ENCODE measurements around the gene SLC23A2.

SLC23A2 gene

DNA sequence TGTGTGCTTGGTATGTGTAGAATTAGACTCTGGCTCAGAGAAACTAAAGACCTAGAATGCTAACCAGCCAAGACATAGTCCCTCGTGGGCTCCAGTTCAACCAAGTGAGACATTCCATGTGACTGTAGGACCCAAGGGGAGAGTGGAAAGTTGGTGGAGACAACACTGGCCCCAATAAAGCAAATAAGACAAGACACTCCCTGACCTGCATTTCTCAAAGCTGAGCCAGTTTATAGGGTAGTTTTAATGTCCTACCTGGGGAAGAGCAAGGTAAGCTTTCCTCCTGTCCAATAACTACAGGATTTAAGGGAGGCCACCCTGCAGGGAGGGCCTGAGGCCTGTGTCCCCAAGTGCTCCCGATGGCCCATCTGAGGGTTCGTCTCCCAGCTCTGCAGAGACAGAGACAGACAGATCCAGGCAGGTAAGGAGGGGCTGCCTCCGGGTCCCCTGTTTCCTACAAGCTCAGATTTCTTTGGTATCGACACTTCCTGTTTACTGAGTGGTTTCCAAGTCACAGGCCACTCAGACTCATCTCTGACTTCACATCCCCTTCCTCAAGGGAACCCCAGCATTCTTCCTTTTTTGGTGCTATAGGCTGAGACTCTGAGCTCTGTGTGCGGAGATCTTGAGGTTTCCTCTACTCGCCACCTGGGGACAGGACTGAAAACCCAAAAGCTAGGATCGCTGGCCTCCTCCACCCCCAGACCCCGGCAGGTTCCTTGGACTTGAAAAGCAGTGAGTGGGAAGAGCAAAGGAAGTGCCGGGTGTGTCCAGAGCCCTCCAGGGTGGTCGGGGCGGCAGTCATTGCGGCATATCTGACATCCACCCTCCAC, 187.2 kb downstream of the SLC23A2 start:
- no peak for DNase-seq (ENCODE audit: low spot score)

DNA sequence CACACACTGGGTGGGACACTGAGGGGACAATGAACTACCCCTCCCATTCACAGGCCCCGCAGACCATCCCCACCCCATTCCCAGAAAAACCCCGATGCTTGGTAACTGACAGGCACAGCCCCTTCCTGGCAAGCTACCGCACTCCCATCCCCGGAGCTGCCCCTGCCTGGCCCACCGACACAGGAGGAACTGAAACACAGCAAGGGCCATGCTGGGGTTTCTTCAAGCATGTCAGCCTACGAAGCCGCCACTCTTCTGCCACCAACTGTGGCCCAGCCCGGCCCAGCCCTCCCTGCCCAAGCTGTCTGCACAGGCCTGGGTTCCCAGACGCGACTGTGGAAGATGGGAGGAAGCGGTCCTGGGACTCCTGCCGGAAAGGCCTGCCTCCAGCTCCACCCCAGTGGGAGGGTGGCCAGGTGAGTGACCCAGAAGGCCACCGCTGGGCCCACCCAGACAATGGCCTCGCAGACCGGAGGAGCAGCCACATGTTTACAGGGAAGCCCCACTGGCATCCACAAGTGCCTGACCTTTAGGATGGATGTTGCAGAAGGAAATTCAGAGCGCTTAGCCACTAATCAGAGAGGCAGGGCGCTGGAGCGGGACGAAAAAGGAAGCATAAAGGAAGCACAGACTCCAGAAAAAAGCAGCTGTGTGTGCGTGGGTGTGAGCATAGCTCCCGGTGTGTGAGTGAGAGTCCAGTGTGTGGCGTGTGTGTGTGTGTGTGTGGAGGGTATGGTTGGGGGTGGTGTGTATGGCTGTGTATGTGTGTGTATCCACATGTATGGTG, 188.0 kb downstream of the SLC23A2 start:
- DNase-seq (ENCODE audit: low spot score): no peak

DNA sequence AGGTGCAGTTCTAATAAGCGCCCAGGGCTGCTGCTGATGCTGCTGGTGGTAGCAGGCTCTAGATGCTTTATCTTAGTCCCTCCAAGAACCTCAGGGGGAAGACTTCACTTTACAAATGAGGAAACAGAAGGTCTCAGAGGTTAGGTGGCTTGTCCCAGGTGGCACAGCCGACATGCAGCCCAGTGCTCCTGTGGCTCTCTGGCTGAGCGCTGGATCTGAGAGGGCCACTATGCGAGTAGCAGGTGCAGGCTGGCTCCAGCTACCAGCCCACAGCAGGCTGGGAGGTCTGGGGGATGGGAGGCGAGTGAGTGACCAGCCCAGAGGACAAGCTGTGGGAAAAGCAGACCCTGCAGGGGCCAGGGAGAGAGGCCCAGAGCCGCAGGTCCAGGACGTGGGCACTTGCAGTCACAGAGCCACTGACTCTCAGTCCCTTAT, 188.7 kb downstream of the SLC23A2 start:
- DNase-seq (ENCODE audit: low spot score): no peak

DNA sequence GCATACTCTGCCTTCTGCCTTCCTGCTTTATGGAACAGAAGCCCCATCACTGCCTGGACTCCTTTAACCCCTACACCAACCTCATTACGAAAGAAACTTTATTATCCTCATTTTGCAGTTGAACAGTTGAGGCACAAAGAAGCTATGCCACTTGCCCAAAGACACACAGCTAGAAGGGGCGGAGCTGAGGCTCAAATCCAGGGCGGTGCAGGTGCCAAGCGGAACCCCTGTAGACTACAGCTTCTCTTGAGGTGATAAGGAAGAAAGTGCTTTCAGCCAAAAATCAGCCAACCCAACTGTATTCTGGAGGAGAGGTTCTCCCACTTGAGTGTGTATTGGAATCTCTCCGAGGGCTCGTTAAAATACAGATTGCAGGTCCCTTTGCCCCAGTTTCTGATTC, 189.1 kb downstream of the SLC23A2 start:
- no peak for DNase-seq (ENCODE audit: low spot score)

DNA sequence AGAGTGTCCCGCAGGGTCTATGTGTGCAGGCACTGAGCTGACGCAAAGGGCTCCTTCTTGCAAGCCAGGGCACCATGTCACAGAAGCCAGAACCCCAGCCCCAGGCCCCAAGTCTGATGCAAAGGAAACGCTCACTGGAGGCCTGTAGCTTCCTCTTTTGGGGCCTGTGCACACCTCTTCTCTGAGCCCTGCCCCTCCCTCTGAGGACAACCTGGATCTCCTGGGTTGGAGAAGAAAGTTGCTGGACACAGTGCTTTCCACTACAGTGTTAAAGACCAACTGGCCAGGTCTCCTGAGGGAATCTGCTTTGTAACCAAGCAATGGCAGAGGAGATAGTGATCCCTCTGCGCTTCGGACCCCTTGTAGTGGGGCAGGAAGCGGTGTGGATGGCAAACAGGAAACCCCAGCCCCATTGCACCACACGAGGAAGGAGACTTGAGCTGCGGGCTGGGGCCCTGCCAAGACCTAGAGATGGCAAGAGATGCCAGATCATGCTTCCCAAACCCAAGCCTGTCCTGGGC, 189.6 kb downstream of the SLC23A2 start:
- no peak for DNase-seq (ENCODE audit: low spot score)

DNA sequence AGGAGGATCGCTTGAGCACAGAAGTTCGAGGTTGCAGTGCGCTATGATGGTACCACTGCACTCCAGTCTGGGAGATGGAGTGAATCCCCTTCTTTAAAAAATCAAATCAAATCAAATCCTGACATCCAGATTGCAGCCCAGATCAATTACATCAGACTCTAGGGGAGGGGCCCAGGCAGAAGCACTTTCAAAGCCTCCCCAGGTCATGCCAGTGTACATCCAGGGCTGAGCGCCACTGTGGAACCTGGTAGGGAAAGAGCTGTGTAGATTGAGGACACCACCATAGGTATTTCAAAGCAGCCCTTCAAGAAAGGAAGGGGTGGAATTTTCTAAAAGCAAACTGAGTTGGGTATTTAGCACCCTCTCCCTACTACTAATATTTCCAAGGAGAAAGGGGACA, 190.1 kb downstream of the SLC23A2 start:
- no peak for DNase-seq (ENCODE audit: low spot score)

DNA sequence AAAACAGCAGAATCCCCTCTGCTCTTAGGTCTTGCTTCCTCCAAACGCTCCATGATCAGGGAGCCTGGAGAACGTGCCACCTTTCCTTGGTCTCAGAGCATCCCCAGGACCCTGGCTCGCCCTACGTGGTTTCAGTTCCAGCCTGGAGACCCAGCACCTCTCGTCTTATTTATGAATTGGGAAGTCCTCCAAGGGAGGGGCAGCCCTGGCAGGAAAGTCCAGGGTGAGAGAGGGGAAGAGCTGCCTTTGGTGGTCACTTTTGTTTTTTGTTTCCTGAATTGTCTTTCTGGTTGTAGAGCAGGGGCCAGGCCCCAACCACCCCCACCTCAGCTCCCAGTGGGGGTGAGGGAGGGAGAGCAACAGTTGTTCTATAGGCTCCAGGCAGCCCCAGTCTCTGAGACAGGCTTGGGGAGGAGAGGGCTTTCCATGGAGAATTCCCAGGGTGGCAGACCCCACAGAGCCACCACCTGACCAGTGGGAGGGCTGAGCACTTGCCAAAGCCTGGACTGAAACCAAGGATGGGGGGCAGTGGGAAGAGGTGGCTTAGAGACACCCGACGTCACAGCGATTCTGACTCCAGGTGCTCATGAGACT, 190.8 kb downstream of the SLC23A2 start:
- DNase-seq (ENCODE audit: low spot score): no peak

DNA sequence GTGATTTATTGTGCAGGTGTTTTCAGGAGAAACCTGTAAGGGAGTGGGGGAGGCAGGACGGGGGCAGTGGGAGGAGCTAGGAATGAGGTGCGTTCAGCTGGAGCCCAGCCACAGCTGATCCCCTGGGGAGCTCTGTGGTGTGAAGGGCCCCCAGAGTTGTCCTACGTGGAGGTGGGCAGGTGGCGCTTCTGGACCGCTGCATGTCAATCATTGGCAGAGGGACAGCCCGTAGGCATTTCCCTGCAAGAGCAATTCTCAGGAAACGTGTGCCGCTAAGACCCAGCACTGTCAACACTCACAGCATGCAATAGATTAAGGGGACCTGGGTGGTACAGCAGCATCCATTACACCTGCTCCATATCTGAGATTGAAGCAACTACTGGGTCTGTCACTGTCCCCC, 191.6 kb downstream of the SLC23A2 start:
- no peak for DNase-seq (ENCODE audit: low spot score)

DNA sequence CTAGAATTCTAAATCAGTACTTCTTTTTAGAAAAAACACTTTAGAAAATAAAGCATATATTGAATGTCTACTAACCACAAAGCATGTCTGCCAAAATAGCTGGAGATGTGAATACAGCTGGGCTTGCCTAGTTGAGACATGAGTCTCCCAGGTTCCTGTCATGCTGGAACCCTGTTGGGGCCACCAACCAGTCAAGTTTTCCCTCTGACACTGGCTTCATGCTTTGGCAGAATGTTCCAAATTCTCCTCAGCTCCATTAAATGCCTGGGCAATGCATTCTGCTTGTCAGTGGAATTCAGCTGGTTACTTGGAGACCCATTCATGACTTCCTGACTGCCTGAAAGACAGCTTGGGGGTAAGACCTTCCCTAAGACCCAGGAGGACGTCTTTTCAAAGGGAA, 192.4 kb downstream of the SLC23A2 start:
- DNase-seq (ENCODE audit: low spot score): no peak

DNA sequence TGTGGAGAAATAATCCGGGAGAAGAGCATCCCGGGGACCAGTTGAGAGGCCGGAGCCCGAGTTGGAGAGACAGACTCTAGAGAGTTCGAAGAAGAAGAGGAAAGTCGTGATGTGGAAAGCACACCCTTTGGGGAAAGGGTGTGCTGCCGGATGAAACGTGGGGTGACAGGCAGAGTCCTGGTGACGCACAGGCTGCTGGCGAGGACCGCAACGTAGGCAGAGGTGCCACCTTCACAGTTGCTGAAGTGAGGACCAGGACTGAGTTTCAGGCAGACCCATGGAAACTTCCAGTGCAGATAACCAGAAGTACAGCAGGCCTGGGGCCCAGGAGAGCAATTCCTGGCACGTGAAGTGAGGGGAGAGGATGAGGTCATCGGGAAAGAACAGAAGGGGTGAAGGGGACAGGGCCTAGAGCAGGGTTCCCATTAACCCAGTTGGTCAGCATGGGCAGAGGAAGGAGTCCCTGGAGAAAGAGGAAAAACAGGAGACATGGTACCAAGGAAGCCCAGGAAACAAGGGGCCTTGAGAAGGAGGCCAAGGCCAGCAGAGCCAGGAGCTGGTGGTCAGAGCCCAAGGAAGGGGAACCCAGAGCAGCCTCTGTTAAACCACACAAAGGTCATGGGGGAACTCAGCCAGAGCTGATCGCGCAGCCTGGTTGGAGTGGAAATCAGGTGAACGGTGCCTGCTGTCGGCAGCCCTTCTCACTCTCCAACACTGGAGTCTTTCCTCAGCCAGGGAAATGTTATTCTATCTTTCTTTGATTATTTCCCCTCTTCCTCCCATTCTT, 195.5 kb downstream of the SLC23A2 start:
- no peak for DNase-seq (ENCODE audit: low spot score)

DNA sequence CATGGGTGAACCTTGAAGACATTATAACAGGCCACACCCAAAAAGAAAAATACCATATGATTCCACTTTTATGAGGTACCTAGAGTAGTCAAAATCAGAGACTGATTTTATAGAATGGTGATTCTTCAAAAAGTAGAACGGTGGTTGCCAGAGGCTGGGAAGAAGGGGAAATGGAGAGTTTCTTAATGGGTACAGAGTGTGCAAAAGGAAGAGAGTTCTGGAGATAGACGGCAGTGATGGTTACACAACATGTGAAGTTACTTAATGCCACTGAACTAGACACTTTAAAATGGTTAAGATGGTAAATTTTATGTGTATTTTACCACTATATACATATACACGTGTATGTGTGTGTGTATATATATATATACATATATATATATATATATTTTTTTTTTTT, 198.8 kb downstream of the SLC23A2 start:
- no peak for DNase-seq (ENCODE audit: low spot score)
